Kidney capillary endothelial cell (primary cell): ENCODE results near the gene DHRS12.

Experiments used
- DNase-seq: peaks from one replicate; pipeline ENCODE4 v3.0.0-alpha.2; 2018; ENCODE audit warnings: low spot score

DHRS12 gene

DNA sequence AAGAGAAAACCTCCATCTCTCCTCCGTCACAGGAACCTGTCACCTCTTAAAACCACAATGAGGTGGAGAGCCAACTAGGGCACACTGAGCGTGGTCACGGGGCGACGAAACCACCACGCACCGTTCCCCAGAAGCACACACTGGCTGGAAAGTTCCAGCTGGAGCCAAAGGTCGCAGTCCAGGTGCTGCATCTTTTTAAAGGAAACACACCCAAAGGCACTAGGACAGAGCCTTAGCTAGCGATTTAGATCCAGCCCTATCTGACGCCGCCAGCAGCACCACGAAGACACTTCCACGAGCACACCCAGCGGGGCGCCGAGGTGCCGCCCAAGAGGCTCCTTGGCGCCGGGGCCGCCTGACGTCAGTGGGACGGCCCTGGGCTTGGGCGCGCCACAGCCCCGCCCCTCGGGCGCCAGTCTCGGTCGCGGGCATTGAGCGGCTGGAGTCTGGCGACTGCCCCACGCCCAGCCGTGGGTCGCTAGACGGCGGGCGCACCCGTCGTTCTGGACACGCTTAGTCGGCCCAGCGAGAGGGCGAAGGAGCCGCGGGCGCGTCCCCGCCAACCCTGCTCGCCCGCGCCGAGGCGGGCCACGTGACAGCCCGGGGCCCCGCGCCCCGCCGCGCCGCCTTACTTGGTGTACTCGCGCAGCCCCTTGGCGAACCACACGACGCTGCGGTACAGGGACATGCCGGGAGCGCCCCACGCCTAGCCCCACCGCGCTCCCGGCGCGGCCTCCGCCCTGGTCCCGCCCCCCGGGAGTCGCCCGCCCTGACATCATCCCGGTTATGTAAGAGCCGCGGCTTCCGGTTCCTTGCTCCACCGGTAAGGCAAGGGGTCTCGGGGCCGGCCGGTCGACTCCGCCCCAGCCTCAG, at the start of gene DHRS12:
Gene DHRS12 (minus strand): TSS at position 742 of the 873 bp plus-strand sequence. CDS start 4,504 bp downstream, outside the sequence.
- DNase-seq: peak; percentile 86

GRCh38 chr13:51849145-51850101, 45.5 kb upstream of the DHRS12 start:
- DNase-seq: peak; percentile 17

DNA sequence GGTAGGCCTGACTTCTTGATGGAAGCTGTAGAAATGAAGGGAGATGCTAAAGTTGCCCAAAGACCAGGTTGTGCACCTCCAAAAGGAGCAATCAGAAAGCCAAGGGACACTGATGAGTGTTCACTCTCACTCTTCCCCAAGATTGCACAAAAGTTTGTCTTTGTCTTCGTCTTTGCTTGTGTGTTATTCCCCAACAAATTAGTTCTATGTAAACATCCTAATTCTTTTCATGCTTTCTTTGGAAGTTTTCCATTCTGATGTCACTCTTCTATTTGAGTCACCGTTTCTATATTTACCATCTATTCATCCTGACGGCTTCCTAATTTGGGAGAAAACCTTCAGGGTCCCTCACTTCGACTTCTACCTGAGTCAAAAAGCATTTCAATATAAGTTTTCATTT, 44.7 kb upstream of the DHRS12 start:
- no peak for DNase-seq

- no peak for DNase-seq
These were observed 42.8 kb upstream of the DHRS12 start for GRCh38 chr13:51846756-51847155.

DNA sequence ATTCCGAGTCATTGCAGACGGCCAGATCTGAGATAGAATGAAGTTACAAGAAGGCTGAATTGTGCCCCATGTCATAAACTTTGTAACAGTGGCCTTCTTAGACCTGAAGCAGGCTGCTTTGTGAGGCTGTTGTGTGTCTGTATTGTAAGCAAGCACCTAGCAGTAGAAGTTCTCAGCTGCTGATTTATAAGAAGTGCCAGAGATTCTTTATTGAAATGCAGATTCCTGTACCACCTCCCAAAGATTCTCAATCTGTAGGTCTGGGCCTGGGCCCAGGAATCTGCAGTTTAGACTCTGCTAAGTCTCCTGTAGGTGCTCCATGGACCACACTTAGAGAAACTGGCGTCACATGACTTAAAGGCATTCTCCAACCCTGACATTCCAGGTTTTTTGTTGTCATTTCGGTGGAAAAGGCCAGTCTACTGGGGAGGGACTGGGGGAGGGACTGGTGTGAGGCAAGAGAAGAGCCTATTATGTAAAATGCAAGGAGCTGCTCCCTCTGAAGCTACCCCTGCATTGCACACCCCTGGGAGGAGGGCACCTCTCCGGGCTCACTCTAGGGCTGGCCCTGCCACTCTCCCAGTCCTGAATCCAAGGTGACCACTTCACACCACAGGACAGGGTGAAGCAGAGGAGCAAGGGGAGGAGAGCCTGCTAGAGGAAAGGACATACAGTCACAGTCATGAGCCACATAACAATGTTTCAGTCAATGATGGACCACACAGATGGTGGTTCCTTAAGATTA, 41.8 kb upstream of the DHRS12 start:
- DNase-seq: no peak

GRCh38 chr13:51844862-51845573, 41.1 kb upstream of the DHRS12 start, which contains the start of gene TMEM272:
Gene TMEM272 (minus strand): TSS chr13:51845177. CDS start chr13:51838530, 6,647 bp downstream.
- peak; percentile 38 for DNase-seq

DNA sequence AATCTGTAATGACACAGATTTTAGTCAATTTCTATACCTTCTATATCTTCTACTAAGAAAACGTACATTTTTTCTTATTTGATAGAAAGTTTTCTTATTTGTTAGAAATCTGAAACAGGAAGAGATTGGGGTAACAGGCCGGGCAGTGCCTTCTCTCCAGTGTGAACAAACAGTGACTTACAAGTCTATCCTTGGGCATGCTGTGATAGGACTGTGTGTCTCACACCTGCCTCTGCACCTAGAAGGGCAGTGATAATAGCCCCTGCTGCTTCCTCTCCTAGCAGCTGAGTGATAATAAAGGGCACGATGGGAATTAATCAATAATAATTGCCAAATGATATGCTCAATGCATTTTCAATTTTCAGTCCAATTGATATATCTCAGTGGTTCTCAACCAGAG, 39.6 kb upstream of the DHRS12 start:
- DNase-seq: no peak

GRCh38 chr13:51841732-51842131, 37.8 kb upstream of the DHRS12 start:
- DNase-seq: no peak

DNA sequence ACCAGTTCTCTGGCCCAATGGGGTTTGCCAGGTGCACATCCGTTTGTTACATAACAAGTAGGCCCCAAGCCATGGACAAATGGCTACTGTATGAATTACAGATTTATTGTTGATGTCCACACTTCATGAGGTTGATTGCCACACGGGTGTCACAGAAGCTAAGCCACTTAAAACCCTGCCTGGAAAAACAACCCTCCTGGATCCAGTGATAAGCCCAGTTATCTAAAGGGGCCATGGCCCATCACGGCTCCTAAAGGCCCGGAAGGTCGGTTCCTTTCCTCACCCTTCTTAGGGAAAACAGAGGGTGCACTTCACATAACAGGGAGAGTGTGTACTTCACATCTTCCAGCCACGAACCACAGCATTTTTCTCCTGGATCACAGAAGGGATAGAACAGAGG, 37.0 kb upstream of the DHRS12 start:
- no peak for DNase-seq

DNA sequence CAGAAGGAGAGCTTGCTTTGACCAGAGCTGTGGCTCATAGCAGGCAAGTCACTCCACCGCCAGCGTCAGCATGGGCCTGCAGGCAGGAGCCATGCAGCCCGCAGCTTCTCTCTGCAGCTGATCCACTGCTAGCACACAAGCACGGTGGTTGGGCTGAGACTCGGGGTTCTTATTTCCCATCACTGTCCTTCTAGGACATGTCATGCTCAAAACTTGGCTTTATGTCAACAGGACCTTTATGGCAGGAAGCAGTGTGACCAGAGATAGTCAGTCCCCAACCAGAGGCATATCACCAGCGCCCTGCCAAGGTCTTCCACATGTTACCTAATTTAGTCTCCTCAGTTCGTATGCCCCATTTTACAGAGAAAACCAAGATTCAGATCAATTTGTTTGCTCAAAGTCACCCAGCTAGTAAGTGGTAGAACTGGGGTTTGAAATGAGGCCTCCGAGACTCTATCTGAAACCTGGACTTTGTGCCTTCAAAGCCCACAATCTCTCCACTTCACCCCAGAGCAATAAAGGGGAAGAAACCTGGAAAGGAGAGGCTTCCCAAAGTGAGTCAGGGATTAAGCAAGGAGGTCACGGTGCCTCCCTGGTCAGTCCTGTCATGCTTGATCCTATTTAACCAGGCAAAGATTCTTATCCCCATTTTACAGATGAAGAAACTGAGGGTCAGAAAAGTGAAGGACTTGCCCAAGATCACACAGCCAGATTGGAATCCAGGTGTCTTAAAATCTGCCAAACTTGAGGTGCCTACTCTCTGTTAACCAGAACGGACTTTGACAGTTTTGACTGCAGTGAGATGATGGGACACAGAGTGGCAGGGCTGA, 36.0 kb upstream of the DHRS12 start:
- no peak for DNase-seq

GRCh38 chr13:51838240-51838846, 34.4 kb upstream of the DHRS12 start:
- DNase-seq: peak; percentile 59

DNA sequence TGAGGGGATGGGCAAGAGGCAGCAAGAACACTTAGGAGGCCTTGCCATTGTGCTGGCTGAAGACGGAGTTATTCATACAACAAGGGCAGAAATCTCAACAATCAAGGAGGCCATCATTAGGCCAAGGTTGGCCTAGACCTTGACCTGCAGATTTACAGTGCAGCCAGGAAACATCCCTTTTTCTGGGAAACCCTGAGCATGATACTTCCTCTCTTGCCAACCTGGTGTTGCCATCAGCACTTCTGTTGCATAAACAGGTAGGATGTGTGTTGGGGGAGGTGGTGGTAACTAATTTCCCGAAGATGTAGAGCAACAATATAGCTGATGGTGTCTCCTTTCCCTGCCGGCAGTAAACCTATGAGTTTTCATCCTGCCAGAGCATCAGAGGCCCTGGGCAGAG, 33.1 kb upstream of the DHRS12 start:
- DNase-seq: no peak

GRCh38 chr13:51834581-51835171, 30.7 kb upstream of the DHRS12 start:
- no peak for DNase-seq

DNA sequence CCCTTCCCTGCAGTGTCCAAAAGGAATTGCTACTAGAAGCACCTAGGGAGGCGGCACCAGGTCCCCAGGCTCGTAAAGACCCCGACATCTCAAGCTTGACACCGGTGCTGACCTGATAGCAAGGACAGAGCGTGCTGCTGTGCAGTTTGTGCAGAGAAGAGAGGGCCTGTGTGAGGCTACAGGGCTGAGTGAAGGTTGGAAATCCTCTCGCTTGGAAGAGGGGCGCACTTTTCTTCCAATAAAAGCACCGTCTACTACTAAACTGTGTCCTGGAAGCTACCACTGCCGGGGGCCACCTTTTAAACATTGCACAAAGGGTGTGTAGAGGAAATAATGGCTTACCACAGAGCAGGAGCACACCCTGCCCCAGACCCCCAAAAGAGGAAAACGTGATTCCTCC, 30.0 kb upstream of the DHRS12 start:
- DNase-seq: no peak

- no peak for DNase-seq
These were observed 28.6 kb upstream of the DHRS12 start for GRCh38 chr13:51832471-51833152.

- no peak for DNase-seq
These were observed 27.6 kb upstream of the DHRS12 start for GRCh38 chr13:51831519-51831918.

DNA sequence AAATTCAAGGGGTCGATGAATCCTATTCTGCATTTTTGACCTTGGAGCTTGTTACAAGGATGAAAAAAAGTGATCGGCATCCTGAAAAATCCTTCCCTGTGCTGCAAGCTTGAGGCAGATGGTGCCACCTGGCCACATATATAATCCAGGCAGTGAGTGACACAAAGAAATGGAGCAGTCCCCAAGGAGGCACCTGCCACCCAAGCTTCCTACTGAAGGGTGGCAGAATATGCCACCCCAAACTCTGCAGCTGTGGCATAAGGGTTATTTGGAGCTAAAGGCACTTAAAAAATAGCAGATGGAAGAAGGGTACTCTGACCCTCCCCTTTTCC, 25.6 kb upstream of the DHRS12 start:
- no peak for DNase-seq

DNA sequence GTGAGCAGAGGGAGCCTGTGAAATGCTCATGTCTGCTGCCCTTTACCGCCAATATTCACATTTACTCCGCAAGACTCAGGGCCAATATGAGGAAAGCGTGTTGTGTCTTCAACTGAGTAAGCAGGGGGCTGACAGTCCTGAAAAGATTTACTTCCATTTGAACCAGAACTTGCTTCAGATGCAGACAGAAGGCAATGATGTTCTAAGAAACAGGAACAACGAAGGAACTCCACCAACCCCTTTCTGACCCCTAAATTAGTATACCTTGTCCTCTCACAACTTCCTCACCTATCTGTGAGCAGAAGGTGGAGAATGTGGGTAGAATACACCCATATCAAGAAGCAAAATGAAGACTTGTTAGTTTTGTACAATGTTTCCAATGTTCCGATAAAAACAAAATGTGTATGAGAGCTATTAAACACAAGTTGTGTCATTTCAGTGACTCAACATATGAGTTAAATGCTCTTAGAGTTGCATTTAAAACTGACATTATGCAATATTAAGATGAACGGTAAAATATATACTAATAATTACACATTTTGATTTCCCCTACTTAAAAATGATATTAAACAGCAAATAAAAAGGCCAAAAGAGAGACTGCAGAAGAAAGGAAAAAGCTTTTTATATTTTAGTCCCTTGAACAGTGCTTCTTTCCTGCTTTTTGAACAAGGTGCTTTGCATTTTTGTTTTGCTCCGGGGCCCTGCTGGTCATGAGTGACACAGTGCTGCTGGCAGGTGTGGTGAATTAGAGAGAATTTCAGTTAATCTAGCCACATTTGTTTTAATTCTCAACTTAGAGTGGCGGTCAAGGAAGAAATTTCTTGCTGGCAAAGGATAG, 25.0 kb upstream of the DHRS12 start:
- no peak for DNase-seq
